Activated CD8-positive, alpha-beta memory T cell treated with anti-CD3 and anti-CD28 coated beads for 36 hours (primary cell): Measurements from ENCODE around the gene REPIN1. TPM values are rescaled to one million over a fixed set of nuclear protein-coding genes. Genes with fewer than 3 reads are reported as not detected.

ENCODE experiments used
- CTCF ChIA-PET: fragments of 350-600 bp; sonication (Branson Sonifier 250); formaldehyde crosslinking; loops from one replicate; lab custom pipeline; 2021; ENCODE audit warnings: antibody characterized with exemption; lab: Charles Lee
- POLR2A ChIA-PET: fragments of 350-600 bp; sonication (Branson Sonifier 250); formaldehyde crosslinking; loops from one replicate; lab custom pipeline; 2021; ENCODE audit warnings: antibody characterized with exemption; lab: Charles Lee
- total RNA-seq, 2 experiments: library from RNA; stranded (reverse); gene quantifications; one replicate each; pipeline ENCODE4 v1.2.3, GENCODE V29; 2021

Gene REPIN1
- total RNA-seq, 2 experiments from 2014 or later: 59.5 to 60.7 TPM

DNA sequence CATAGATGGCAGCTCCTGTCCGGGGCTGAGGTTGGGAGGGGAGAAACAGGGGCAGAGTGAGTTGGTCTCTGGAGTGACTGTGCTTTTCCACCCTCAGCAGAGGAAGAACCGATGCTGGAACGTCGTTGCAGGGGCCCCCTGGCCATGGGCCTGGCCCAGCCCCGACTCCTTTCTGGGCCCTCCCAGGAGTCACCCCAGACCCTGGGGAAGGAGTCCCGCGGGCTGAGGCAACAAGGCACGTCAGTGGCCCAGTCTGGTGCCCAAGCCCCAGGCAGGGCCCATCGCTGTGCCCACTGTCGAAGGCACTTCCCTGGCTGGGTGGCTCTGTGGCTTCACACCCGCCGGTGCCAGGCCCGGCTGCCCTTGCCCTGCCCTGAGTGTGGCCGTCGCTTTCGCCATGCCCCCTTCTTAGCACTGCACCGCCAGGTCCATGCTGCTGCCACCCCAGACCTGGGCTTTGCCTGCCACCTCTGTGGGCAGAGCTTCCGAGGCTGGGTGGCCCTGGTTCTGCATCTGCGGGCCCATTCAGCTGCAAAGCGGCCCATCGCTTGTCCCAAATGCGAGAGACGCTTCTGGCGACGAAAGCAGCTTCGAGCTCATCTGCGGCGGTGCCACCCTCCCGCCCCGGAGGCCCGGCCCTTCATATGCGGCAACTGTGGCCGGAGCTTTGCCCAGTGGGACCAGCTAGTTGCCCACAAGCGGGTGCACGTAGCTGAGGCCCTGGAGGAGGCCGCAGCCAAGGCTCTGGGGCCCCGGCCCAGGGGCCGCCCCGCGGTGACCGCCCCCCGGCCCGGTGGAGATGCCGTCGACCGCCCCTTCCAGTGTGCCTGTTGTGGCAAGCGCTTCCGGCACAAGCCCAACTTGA, 2.7 kb downstream of the REPIN1 start:
- ChIA-PET POLR2A (no interaction called here), CTCF (interaction anchor here (1.6 kb wide), 1 partner anchor 33 kb away, joined by 5 read pairs; no protein-coding TSS in a partner anchor)

DNA sequence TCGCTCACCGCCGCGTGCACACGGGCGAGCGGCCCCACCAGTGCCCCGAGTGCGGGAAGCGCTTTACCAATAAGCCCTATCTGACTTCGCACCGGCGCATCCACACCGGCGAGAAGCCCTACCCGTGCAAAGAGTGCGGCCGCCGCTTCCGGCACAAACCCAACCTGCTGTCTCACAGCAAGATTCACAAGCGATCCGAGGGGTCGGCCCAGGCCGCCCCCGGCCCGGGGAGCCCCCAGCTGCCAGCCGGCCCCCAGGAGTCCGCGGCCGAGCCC, 3.3 kb downstream of the REPIN1 start:
- ChIA-PET POLR2A (no interaction called here), CTCF (no interaction called here)

DNA sequence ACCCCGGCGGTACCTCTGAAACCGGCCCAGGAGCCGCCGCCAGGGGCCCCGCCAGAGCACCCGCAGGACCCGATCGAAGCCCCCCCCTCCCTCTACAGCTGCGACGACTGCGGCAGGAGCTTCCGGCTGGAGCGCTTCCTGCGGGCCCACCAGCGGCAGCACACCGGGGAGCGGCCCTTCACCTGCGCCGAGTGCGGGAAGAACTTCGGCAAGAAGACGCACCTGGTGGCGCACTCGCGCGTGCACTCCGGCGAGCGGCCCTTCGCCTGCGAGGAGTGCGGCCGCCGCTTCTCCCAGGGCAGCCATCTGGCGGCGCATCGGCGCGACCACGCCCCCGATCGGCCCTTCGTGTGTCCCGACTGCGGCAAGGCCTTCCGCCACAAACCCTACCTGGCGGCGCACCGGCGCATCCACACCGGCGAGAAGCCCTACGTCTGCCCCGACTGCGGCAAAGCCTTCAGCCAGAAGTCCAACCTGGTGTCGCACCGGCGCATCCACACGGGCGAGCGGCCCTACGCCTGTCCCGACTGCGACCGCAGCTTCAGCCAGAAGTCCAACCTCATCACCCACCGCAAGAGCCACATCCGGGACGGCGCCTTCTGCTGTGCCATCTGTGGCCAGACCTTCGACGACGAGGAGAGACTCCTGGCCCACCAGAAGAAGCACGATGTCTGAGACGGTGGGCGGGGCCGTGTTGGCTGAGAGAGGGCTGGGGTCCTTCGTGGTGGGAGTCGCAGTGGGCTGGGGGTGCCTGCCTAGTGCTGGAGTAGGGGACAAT, 3.8 kb downstream of the REPIN1 start:
- ChIA-PET POLR2A (no interaction called here), CTCF (no interaction called here)

DNA sequence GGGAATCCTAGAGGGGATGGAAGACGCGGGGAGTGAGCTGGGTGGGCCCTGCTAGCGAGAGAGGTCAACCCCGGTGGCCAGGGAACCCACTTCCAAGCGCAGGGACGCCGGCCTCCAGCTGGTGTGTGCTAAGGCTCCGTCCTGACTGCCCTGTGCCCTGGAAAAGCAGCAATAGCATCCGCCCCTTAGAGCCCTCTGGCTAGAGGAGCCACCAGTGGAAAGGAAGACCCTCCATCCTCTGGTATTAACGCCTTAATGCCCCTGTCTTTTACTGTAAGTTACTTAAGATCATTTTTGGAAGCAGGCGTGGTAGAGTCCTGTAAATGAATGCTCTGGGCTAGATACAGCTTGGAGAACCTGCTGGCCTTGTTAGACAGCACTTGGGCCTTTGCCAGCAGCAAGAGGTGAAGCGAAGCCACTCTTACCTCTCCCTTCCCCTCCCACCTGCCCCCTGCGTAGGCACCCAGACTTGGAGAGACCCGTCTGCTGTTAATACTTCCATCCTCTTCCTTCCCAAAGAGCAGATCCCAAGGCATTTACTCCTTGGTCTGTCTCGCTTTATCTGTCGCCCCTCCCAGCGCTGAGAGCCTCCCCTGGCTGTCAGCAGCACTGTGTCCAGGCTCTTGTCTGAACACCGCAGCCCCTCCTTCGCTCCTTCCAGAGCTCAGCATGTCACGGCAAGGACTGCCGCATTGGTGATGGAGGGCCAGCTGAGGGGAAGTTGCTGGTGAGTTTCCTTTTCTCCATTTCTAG, 4.6 kb downstream of the REPIN1 start:
- CTCF ChIA-PET: interaction anchor here (1.6 kb wide), 1 partner anchor 17 kb away, joined by 4 read pairs; no protein-coding TSS in a partner anchor
- POLR2A ChIA-PET: no interaction called here

DNA sequence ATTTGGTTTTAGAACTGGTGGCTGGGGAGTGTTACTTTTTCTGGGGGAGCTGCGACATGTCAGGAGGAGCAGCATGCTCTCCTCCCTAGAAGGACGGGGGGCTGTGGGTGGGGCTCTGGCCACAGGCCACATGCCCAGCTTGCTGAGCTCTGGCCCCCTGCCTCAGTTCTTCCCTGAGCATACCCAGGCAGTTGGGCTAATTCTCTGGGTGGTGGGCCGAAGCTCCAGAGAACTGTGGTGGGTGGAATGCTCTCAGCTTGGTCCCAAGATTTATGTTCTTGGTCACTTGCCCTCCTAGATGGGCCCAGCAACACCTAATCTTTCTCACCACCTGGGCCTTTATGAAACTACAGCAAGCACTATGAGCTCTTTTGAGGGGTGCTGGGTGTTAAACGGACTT, 5.4 kb downstream of the REPIN1 start:
- POLR2A ChIA-PET: no interaction called here
- CTCF ChIA-PET: interaction anchor here (1.6 kb wide), 1 partner anchor 18 kb away, joined by 4 read pairs; no protein-coding TSS in a partner anchor

DNA sequence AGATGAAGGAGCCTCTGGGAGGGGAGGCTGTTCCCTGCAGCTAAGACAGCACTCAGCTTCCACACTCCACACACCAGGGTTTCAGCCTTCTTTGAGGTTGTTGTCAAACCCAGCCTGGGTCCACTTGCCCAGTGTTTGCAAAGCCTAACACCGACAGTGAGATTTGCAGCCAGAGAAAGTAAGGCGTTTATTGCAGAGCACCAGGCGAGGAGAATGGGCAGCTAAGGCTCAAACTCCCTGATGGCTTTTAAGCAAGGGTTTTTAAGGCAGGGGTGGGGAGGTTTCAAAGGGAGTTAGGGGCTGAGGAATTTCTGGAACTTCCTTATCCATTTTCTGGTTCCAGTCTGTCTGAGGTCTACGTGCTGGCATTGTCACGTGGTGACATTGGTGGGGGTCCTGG, 5.8 kb downstream of the REPIN1 start:
- POLR2A ChIA-PET: no interaction called here
- CTCF ChIA-PET: interaction anchor here (1.6 kb wide), 1 partner anchor 18 kb away, joined by 4 read pairs; no protein-coding TSS in a partner anchor

DNA sequence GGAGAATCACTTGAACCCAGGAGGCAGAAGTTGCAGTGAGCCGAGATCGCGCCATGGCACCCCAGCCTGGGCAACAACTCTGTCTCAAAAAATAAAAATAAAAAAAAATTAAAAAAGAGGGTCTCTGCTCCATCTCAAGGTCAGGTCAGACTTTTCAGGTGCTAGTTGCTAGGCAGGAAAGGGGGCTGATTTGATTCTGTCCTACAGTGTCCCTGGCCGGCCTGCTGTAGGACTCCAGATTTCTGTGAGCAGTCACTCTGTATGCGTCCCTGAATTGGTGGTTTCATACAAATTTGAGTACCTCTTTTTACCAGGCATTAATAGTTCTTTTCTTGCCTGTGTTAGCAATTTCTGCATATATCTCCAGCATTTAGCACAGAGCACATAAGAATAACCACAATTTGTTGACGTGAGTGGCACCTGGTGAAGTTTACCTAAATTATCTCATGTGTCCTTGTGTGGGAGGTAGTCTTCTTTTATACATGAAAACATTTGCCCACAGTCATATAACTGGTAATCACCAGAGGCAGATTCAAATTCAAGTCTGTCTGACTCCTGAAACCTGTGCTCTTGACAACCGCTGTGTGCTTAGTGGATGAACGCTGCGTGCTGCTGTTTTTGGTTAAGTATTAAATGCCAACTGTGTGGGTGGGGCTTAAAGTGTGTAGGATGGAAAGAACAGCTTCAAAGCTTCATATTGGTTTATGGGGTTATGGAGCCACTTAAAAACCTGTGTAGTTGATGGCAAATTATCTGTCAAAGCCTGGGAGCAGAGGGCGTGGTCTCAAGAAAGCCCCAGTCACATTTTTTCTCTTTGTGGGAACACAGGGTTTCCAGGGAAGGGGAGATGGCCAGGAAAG, 7.3 kb downstream of the REPIN1 start:
- POLR2A ChIA-PET: interaction anchor here (0.7 kb wide), 1 partner anchor 20 kb away, joined by 3 read pairs; no protein-coding TSS in a partner anchor

DNA sequence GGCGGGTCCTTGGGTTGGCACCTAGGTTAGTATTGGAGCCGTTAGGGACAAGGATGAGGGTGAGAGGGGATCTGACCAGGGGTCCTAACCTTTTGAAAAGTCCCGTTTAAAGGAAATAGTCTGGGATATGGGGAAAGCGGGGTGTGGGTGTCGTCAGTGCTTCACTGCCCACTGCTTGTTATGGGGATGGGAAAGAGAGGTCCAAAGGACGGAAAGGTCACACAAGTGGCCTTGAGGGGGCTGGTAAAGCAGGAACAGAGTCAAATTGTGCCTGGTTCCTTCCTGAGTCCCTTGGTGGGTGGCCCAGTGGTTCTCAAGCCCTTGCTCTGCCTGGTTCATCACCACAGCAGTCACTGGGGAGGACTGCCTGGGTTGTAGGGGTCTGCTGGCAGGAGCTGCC, 7.9 kb downstream of the REPIN1 start:
- ChIA-PET CTCF (no interaction called here), POLR2A (no interaction called here)

More for the DNA sequence above, 7.3 kb downstream of the REPIN1 start:
- CTCF ChIA-PET: no interaction called here

DNA sequence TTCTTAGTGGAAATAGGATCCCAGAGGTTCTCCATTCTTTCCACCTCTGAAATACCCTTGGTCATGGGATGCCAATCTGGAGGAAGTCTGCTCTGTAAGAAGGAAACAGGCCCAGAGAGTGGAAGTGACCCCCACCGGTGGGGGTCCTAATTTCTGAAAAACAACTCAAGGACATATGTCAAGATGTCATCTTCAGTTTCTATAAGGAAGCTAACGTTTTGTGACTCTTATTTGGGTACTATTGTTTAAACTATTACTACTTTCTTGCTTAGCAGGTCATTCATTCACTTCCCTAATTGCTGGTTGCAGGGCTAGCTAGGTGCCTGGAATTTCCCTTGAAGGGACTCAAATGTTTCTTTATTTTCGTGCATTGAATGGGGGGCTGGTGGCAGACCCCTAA, 8.6 kb downstream of the REPIN1 start:
- ChIA-PET CTCF (interaction anchor here (1.1 to 1.6 kb wide), 2 partner anchors 9 to 24 kb away, joined by 3 to 5 read pairs; partner anchors contain the start of gene REPIN1), POLR2A (interaction anchor here (0.6 kb wide), 1 partner anchor 153 kb away, joined by 3 read pairs; no protein-coding TSS in a partner anchor)

DNA sequence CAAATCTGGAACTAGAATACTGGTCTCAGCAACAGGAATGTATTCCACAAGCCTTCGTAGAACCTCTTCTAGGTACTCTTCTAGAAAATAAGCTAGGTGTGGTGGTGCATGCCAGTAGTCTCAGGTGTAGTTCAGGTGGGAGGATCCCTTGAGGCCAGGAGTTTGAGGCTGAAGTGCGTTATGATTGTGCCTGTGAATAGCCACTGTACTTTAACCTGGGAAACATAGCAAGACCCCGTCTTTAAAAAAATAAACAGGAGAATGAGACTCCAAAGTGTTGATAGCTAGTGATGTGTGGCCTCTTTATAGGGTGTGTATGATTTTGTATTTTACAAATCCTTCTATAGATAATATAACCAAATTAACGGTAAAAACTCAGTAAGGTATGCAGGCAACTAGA, 9.0 kb downstream of the REPIN1 start:
- POLR2A ChIA-PET: interaction anchor here (0.6 to 1.4 kb wide), 3 partner anchors 8 to 152 kb away, joined by 3 to 5 read pairs (median 3); no protein-coding TSS in a partner anchor
- CTCF ChIA-PET: interaction anchor here (1.1 to 1.6 kb wide), 3 partner anchors 9 to 24 kb away, joined by 3 to 10 read pairs (median 5); partner anchors contain the start of gene REPIN1

DNA sequence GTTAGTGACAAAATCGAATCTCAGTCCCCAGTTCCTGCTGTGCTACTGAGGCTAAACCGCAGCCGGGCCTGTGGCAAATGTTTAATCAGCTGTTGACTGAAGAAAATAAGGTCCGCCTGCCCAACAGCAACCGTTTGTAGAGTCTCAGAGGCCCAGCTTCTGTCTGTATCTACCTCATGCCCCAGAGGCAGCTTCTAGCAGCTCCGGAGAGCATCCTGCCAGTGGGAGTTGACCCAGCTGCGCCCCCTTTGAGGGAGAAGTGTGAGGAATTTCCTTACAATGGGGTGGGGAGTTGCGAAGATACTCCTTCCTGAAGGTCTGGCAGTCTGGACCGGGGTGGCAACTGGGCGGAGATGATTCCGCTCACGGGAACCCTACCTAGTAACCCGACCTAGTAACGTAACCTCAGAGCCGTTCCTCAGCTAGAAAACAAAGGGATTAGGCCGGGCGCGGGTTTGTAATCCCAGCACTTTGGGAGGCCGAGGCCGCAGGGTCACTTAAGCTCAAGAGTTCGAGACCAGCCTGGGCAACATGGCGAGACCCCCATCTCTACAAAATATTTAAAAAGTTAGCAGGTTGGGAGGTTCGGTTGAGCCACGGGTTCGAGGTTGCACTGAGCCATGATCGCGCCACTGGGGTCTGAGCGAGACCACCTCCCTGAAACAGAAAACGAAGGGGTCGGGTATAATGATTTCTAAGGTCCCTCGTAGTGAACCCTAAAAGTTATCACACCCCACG, 9.7 kb downstream of the REPIN1 start:
- POLR2A ChIA-PET: interaction anchor here (1.0 to 1.4 kb wide), 2 partner anchors 9 to 28 kb away, joined by 3 to 5 read pairs; no protein-coding TSS in a partner anchor

DNA sequence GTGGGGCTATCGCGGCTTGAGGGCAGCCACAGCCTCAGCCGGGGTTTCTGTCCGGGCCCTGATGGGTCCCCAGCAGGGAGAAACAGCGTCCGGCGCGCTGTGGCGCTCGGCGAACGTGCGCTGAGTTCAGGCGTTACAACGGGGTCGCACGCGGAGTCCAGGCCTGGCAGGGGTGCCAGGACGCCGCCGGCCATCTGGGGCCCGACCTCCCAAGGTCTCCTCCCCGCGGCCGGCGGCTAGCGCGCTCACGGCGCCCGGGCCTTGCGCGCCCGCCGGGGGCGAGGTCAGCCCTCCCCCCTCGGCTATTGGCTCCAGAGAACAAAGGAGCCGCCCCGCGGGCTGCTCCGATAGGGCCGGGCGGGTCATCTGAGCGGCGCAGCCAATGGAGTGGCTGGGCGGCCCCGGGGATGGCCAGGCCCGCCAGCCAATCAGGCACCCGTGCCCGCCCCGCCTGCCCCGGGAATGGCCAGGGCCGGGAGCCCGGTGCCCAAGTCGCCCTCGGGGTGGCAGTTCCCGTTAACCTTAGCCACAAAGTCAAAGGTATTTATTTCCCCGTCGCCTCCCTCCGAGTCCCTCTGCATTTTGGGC, 10.3 kb downstream of the REPIN1 start, which contains the start of gene ZNF775:
ZNF775 (plus strand) TSS at position 478 of the 588 bp plus-strand sequence. CDS start 9,141 bp downstream, outside the sequence.
- ChIA-PET POLR2A (interaction anchor here (1.4 kb wide), 1 partner anchor 9 kb away, joined by 5 read pairs; no protein-coding TSS in a partner anchor), CTCF (interaction anchor here (1.4 to 1.6 kb wide), 2 partner anchors 22 to 23 kb away, joined by 3 to 10 read pairs; no protein-coding TSS in a partner anchor)

More for the DNA sequence above, 9.7 kb downstream of the REPIN1 start:
- CTCF ChIA-PET: interaction anchor here (1.1 to 1.6 kb wide), 3 partner anchors 10 to 23 kb away, joined by 3 to 10 read pairs (median 5); partner anchors contain the start of gene REPIN1

DNA sequence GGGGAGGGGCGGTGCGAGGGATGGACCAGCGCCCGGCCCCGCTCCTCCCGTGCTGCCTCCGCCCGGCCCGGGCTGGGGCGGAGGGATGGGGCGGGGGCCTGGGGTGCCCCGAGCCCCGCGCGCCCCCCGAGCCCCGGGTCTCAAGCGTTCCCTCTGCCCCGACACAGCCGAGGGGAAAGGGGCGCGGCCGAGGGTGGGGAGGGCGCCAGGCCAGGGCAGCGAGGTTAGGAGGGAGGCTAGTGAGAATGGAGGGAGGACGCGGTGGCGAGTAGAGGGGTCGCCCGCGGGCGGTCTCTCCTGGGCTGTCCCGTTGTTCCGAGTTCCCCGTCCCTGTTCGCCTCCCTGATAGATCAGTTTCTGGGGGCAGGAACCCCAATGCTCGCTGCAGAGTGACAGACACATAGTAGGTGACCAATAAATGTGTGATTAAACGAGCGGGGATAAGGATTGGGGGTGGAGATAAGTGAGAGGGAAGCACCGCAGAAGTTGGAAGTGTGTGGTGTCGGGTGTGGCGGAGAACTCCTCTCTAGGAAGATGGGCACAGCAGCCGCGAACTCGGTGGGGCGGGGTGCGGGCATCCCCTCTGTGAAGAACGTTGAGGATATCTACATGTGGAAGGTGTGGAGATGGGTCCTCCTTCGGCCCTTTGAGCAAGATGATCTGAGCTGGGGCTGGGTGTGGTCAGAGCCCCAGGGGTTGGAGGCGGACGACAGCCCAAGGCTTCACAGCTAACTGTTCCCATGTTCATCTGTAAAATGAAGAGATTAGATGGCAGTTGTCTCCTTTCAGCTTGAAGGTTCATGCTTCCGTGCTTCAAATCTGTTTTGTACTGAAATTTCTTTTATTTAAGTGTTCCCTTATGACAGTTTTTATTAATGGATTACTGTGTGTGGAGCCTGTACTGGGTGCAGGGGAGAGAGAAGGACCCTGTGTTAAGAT, 11.1 kb downstream of the REPIN1 start:
- ChIA-PET CTCF (interaction anchor here (0.9 kb wide), 1 partner anchor 25 kb away, joined by 3 read pairs; no protein-coding TSS in a partner anchor), POLR2A (interaction anchor here (1.0 kb wide), 1 partner anchor 10 kb away, joined by 3 read pairs; no protein-coding TSS in a partner anchor)

DNA sequence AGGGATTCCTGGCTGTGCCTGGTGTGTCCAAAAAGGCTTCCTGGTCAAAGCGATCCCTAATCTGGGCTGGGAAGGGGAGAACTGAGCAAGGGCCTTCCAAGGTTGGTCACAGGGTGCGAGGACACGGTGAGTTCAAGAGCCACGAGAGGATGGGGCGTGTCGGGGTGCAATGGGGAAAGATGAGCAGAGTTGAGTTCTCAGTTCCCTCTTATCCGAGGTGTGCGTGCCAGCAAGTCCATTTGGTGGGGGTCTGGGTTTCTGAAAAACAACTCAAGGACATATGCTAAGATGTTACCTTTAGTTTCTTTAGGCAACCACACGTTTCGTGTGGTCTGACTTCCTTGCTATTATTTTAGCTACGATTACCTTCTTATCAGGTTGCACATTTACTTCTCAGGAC, 11.8 kb downstream of the REPIN1 start:
- POLR2A ChIA-PET: interaction anchor here (1.0 kb wide), 1 partner anchor 11 kb away, joined by 3 read pairs; no protein-coding TSS in a partner anchor
- CTCF ChIA-PET: interaction anchor here (0.6 to 0.9 kb wide), 2 partner anchors 24 to 63 kb away, joined by 3 to 4 read pairs; no protein-coding TSS in a partner anchor

DNA sequence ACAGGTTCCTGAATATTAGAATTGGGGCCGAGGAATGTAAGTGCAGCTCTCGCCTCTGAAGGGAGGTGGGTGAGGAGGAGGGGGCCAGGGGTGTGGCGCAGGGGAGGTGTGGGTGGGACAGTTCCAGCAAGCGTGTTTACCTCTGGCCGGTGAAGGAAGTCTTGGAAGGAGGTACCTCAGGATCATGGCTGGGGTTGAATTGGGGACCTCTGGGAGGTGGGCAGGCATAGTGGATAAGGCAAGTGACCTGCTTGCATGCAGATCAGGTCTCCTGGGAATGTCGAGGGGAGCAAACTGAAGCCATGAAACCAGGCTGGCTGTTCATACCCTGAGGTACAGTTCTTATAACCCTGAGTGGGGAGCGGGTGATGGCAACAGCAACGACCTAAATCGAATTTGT, 12.5 kb downstream of the REPIN1 start:
- ChIA-PET POLR2A (no interaction called here), CTCF (interaction anchor here (0.6 kb wide), 1 partner anchor 63 kb away, joined by 4 read pairs; no protein-coding TSS in a partner anchor)
